Measurements from ENCODE around the gene DGKH.

- TF ChIP-seq CTCF (IDR thresholded peaks at IDR 0.05; ENCODE audit: poor library complexity), result no peak
- TF ChIP-seq EZH2phosphoT487 (IDR thresholded peaks at IDR 0.05; ENCODE audit: low read depth, severe bottlenecking, unreplicated experiment), result no peak
Measured at GRCh38 chr13:42284068-42284467, 235.6 kb downstream of the DGKH start.
